Temporal lobe (tissue), 2 donors: ENCODE data around the gene CASP9. TPM values are rescaled to one million over a fixed set of nuclear protein-coding genes. Genes with fewer than 3 reads are reported as not detected.

ENCODE experiments used
- small RNA-seq: library from RNA; depleted of rRNA; stranded (forward); fragments of <200 nt; gene quantifications from one replicate; pipeline ENCODE3, GENCODE V24; 2014; ENCODE audit warnings: low replicate concordance
- total RNA-seq: library from RNA; depleted of rRNA; stranded (reverse); fragments of >200 nt; gene quantifications from one replicate; pipeline ENCODE4 v1.2.3, GENCODE V29; 2014

Gene CASP9
- total RNA-seq, 1 donor from 2014 or later, result 3.2 TPM

Small RNA genes lying within 50 kb of the gene (small RNA-seq; reads per million reads assigned to genes)
- not detected for gene SCARNA21B

Other genes starting within 250 kb of the CASP9 start
- 7.9 TPM for gene EFHD2, start 114.3 kb downstream of the CASP9 start, total RNA-seq
- gene CTRC, start 85.8 kb downstream of the CASP9 start, total RNA-seq, result not detected
- not detected for gene CELA2A, start 67.5 kb downstream of the CASP9 start, total RNA-seq
- not detected for gene CELA2B, start 48.1 kb downstream of the CASP9 start, total RNA-seq
- 17.5 TPM for gene DNAJC16, start 2.6 kb upstream of the CASP9 start, total RNA-seq
- gene AGMAT, start 60.8 kb upstream of the CASP9 start, total RNA-seq, result 0.25 TPM
- gene DDI2, start 93.2 kb upstream of the CASP9 start, total RNA-seq, result 16.0 TPM
- gene PLEKHM2, start 160.1 kb upstream of the CASP9 start, total RNA-seq, result 30.0 TPM
- gene SLC25A34, start 212.0 kb upstream of the CASP9 start, total RNA-seq, result 0.49 TPM
- gene TMEM82, start 218.3 kb upstream of the CASP9 start, total RNA-seq, result not detected
- 8.4 TPM for gene FBLIM1, start 234.6 kb upstream of the CASP9 start, total RNA-seq